Activated T-helper 1 cell treated with Interleukin-2 at 50 U/mL for 16 hours (primary cell): ENCODE results near the gene PIK3R4.

Experiments
- DNase-seq: peaks from one replicate; pipeline ENCODE4 v3.0.0-alpha.2; 2020; ENCODE audit warnings: low read depth

The PIK3R4 gene

DNA sequence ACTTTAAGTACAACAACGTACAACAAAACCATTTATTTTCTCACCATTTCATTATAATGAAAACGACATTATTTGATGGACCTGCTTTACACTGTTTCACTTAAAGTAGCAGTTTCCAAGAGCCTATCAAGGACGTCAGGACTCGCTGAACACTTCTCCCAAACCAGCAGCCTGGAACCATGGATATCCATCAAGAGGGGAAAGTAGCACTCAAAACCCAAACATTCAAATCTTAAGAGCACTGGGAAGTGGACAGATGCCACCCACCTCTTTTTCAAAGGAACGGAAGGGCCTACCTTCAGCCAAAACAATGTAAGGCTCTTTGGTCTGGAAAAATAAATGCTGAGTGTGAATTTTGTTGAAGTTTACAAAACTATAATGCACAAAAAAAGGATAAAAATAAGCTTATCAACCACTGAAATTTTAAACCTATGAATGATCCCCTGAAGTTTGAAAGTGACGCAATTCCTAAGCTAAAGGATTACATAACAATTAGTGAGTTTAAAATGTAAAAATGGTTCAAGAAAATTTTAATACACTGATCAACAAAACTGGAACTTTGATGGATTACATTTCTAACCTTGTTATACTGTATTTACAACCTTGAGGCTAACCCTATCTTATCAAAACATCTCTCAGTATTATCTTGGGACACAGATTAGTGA is 4.6 kb downstream of the PIK3R4 start:
- no peak for DNase-seq

DNA sequence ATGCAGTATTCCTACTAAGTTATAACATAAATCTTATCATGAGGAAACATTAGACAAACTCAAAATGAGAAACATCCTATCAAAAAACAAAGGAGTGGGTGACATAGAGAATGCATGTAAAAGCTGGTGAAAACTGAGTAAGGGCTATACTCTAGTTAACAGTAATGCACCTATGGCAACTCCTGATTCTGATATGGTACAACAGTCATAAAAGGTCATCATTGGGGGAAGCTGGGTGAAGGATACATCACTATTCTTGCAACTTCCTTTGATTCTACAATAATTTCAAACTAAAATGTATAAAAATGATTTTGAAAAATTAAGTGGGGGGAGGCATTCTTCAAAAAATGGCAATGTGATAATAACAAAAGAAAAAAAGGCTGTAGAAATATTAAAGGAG is 6.8 kb downstream of the PIK3R4 start:
- no peak for DNase-seq

DNA sequence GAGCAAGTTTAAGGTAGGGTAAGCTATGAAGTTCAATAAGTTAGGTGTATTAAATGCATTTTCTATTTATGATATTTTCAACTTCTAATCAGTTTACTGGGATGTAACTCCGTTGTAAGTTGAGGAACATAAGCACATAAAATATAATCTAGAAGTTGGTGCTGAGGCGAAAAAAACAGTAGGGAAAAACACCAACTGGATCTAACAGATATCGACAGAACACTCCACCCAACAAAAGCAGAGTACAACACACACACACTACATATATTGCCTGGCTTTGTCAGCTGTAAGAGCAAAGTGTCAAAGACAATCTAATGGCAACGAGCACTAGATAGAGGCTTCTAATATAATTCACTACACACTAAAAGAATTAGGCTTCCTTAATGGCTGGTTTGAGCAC is 8.4 kb downstream of the PIK3R4 start:
- DNase-seq: no peak

DNA sequence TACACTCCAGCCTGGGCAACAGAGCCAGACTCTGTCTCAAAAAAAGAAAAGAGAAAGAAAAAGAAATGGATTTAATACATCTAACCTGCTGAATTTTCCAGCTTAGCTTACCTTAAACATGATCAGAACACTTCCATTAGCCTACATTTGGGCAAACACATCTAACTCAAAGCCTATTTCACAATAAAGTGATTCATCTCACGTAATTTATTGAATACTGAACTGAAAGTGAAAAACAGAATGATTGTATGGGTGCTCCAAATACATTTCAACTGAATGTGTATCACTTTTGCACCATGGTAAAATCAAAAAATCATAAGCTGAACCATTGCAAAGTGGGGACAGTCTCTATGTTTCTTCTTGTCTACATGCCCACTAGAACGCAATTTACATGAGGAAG is 9.0 kb downstream of the PIK3R4 start:
- DNase-seq: no peak

DNA sequence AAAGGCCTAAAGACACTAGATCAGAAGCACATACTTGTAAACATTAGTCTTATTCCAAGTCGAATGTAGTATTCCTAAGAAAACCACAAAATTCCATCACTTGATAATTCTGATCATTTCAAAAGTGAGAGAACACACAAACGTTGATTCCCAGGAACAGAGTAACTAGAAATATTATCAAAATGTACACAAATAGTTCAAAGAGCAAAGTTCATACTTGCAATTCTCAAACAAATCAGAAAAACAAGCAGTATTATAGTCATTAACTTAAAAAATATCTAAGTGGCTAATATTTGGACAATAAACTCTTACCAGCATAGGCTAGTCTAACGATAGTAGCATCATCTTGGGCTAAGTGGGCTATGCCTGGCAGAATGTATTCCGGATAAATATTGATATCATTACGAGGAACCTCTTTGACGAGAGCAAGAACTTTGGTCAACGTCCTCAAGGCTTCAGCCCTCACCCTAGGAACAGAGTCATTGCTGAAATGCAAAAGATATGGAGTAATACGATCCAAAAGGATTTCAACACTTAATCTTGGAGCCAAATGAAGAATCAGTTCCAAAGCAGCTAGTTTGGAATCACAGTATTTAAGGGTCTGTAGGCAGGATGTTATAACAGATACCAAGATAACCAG is 13.3 kb downstream of the PIK3R4 start:
- DNase-seq: no peak

DNA sequence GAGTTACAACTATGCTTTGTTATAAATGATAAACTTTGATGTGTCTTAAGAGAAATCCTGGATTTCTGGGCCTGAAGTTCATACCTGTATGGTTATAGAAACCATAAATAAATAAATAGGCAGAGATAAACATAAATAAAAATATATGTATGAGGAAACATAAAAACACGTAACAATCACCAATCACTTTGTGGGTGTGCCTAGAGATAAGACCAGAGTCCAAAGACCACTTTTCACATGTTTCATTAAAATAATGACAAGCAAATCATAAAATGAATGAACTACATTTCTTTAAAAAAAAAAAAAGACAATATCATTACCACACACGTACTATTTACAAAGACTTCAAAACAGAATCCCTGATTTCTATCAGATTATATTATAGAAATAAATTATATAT is 14.1 kb downstream of the PIK3R4 start:
- no peak for DNase-seq

DNA sequence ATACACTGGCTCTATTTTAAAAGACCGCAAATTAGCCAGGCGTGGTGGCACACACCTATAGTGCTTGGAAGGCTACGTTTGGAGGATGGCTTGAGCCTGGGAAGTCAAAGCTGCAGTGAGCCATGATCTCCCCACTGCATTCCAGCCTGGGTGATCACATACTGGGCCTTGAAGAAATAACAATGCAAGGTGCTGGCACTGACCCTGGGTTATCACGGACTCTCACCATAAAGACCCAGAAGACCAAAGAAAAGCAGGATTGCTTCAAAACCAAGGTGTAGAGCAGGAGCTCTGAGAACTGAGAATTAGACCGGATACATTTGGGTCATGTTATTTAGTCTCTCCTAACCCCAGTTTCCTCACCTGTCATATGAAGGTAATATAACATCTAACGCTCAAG is 14.8 kb downstream of the PIK3R4 start:
- DNase-seq: no peak

DNA sequence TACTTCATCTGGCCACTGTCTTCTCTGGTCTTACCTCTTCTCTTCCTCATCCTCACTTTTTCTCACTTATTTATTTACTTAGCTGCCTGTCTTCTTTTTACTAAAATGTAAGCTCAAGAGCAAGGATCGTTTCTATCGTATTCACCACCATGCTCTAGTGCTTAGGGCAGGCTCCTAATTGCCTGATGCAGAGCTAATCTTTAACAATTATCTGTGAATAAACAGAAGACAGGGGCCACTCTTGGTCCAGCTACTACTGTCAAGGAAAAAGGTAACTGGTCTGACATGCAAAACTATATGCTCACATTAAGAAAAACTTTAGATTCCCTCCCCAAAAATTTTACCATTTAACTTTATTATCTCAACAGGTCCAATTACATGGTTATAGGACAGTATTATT is 17.5 kb downstream of the PIK3R4 start:
- DNase-seq: no peak

DNA sequence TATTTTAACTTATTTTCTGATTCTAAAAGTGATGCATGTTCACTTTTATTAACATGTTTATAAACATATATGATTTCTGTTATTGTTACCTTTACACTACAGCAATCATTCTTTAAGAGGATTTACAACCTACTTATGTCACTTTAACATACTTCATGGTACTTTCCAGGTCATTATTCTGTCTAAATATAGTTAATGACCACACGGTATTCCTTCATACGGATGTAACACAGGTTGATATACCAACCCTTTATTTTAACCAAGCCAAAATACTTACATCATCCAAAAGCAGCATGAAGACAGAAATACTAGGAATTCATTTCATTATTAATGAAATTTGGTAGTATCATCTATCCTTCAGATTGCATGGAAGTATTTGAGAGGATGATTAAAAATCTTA is 18.6 kb downstream of the PIK3R4 start:
- no peak for DNase-seq

DNA sequence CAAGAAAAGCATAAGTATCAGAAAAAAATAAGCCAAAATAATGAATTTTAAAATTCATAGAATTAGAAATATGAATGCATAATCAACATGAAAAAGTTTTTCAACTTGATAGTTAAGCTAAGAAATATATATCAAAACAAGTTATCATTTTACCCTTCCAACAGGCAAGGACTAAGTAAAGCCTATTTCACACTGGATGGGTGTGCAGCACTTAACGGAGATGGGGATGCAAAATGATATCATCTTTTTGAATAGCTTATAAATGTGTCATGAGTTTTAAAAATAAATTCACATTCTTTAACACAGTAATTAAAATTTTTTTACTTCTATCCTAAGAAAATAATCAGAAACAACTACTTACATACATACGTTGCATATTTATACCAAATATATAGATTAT is 20.9 kb downstream of the PIK3R4 start:
- DNase-seq: no peak

DNA sequence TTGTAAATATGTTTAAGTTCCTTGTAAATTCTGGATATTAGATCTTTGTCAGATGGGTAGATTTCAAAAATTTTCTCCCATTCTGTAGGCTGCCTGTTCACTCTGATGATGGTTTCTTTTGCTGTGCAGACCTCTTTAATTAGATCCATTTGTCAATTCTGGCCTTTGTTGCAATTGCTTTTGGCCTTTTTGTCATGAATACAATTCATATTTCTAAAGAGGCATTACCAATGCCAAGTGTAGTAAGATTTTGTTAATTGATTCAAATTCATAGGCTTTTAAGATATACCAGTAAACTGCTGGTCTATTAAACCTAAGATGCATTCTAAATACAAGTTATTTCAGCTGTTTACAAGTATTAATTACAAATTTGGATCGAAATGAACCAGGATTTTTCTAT is 31.0 kb downstream of the PIK3R4 start:
- no peak for DNase-seq

DNA sequence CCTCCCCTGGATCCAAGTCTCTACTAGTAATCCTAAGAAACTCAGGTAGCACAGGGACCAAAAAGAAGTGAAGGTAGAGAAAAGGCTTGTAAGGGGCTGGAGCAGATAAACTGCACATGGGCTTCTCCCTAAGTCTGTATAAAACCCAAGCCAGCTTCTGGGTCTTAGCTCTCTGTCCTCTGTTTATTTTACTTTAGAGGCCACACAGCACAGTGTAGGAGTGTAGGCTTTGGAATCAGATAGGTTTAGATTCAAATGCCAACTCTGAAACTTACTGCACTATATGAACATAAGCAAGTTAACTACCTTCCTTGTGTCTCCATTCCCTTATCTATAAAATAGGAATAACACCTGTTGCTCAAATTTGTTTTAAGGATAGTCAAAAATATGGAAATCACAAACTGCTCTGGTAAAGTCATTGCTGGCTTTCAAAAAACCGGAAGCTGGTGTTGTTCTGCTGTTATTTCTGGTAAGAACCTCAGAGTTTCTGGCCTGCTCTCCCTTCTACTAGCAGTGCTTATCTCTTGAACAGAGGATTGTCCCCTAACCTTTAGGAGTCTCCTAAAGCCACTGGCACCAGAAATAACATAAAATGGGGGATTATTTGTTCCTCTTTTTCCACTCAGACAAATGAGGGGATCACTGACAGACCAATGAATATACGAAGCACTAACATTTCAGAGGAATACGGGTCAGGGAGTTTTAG is 33.8 kb downstream of the PIK3R4 start:
- DNase-seq: no peak

DNA sequence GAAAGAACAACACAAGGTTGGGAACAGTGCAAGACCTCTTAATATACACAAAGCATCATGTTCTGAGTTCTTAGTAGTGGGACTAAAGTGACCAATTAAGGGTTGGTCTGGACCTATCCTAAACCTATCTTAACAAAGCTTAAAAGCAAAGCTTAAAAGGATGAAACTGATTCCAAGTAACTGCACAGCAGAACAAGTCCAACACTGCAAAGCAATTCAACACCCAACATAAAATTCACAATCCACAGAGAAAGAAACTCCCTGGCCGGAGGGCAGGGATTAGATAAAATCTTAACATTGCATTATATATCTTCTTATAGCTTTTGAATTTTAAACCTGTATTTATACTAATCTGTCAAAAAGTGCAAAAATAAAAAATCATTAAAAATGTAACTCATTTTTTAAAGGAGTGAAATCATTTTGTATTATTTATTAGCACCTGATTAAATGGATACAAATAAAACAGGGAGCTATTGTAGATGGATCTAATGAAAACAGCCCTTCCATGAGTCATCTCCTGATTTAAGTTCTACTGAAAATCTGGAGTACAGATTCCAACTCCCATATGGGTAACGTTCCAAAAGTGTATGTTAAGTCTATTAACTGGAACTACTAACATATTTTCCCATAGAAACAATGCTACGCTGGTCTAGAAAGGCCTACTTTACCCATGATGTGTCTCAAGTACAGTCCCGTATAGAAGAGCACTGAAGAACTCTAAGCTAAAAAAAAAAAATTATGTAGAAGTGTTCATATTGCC is 34.9 kb downstream of the PIK3R4 start:
- no peak for DNase-seq

DNA sequence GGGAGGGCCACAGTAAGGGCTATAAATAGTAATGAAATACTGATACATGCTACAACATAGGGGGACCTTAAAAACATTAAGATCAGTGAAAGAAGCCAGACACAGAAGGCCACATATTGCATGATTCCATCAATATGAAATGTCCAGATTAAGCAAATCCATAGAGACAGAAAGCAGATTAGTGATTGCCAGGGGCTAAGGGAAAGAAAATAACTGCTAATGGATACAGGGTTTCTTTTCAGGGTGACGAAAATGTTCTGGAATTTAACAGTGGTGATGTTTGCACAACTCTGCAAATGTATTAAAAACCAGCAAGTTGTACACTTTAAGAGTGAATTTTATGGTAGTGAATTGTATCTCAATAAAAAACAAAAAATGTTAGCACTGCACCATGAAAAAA is 37.0 kb downstream of the PIK3R4 start:
- DNase-seq: no peak

DNA sequence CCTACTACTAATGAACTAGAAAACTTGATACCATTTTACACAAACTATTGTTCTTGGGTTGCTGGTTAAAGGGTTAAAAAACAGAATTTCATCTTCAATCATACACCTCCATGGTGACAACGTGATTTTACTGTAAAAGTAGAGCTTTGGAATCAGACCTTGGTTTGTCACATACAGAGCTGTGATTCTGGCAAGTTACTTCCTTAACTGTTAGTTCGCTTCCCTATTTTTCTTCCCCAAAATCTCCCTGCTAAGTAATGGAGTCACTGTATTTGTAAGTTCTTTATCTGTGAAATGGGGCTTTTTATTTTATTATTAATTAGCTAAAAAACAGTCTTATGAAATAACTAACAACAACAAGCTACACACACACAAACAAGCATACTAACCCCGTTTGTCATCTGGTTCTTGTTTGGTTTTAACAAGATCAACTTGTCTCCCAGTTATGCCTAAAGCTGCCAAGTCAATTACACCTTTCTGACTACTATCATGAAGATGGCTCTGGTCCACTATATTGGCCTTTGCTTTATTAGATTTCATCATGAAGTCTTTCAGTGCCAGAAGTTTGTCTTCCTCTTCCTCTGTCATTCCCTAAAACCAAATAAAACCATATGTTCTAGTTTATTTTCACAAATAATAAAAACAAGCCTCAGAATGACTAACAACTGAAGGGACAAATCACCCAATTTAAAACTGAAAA is 38.6 kb downstream of the PIK3R4 start:
- DNase-seq: no peak

DNA sequence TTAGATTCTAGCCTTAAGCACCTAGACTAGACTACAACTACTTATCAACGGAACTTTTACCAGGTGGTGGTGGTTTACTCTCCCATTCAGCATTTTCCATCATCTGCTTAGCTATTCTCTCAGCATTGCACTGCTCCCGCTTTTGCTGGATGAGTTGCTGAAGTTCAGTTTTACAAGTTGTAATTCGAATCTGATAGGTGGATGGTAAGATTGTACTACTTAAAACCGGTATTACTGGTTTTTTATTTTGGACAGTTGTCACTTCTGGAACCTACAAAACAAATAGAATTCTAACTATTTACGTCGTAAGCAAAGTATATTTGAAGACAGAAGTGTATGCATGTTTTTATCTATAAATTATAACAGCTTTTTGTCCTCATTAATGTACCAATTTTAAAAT is 41.1 kb downstream of the PIK3R4 start:
- DNase-seq: no peak

DNA sequence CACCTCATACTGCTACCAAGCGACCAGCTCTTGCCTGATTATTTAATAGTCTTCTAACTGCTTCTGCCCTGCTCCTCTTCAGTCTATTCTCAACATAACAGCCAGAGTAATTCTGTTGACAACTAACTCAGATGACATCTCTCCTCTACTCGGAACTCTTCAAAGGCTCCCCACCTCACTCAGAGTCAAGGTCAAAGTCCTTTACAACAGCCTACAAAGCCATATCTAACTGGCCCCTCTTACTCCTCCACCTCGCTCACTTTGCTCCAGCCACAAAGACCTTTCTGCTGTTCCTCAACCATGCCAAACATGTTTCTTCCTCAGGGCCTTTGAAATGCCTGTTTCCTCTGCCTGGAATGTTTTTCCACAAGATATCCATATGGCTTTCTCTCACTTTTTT is 43.6 kb downstream of the PIK3R4 start:
- DNase-seq: no peak

DNA sequence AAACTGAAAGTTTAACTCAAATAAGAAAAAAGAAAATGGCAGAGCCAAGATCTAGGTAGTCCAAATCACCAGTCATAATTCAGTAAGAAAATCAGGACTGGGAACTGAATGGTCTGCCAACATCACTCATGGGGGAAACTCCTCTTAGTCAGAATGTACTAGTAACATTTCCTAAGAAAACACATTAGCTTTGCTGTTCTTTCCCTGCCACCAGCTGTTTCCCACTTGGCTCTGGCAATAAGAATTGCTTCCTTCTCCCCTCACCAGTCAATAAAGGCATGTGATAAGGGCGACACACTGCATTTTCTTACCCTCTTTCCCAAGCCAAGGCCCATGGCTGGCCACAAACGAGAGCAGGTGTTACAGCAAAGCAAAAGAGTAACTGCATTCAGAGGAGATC is 46.1 kb downstream of the PIK3R4 start:
- no peak for DNase-seq

DNA sequence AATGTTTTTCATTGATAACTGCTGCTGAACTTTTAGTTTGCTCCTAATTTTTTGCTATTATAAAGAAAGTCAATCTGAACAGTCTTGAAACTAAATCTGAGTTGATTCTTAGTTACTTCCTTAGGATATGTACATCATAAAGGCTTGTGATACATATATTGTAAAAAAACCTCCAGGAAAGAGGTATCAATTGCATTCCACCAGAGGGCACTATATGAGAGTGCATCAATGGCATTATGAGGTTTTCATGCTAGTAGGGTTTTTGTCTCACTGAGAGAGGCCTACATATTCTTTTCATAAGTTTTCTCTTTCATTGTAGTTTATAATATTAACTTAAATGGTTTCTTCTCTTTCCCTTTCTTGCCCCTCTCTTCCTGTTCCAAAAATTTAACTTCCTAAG is 46.9 kb downstream of the PIK3R4 start:
- no peak for DNase-seq

DNA sequence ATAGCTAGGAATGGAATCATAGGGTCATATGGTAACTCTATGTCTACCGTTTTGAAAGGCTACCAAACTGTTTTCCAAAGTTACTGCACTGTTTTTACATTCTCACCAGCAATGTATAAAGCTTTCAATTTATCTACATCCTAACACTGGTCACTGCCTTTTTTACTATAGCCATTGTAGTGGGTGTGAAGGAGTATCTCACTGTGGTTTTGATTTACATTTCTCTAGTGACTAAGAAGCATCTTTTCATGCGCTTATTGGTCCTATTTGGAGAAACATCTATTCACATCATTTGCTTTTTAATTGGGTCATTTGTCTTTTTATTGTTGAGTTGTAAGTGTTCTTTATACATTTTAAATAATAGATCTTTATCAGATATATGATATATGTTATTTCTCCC is 53.3 kb downstream of the PIK3R4 start:
- no peak for DNase-seq

DNA sequence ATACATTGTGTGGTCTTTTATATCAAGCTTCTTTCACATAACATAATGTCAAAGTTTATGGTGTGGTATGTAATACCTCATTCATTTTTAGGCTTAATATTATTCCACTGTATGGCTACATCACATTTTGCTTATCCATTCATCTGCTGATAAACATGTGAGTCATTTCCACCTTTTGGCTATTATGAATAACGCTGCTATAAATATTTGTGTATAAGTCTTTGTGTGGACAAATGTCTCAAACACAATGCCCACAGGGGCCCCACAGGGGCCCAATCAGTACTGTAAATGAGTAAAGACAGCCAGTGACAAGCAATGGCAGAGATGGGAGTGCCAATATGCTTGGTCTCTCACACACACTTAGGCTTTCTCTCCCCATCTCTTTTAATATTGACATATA is 54.2 kb downstream of the PIK3R4 start:
- DNase-seq: no peak
